ENCODE results near the gene RAD51B.

RAD51B gene

GRCh38 chr14:67949771-67950170 is 130.2 kb downstream of the RAD51B start:
- TF ChIP-seq, protein P1, sequence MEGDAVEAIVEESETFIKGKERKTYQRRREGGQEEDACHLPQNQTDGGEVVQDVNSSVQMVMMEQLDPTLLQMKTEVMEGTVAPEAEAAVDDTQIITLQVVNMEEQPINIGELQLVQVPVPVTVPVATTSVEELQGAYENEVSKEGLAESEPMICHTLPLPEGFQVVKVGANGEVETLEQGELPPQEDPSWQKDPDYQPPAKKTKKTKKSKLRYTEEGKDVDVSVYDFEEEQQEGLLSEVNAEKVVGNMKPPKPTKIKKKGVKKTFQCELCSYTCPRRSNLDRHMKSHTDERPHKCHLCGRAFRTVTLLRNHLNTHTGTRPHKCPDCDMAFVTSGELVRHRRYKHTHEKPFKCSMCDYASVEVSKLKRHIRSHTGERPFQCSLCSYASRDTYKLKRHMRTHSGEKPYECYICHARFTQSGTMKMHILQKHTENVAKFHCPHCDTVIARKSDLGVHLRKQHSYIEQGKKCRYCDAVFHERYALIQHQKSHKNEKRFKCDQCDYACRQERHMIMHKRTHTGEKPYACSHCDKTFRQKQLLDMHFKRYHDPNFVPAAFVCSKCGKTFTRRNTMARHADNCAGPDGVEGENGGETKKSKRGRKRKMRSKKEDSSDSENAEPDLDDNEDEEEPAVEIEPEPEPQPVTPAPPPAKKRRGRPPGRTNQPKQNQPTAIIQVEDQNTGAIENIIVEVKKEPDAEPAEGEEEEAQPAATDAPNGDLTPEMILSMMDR (IDR thresholded peaks at IDR 0.05; ENCODE audit: low read depth, low read length), result no peak
- H3K4me3 ChIP-seq (ENCODE audit: low read depth, low read length), result no peak overlapping the region

- H3K4me3 ChIP-seq (ENCODE audit: low read depth, low read length), result no peak overlapping the region
- TF ChIP-seq, protein P1 (IDR thresholded peaks at IDR 0.05; ENCODE audit: low read depth, low read length), result no peak
Measured at GRCh38 chr14:67950386-67950785, 130.8 kb downstream of the RAD51B start.

GRCh38 chr14:67951529-67952135 is 132.1 kb downstream of the RAD51B start:
- TF ChIP-seq, protein P1 (IDR thresholded peaks at IDR 0.05; ENCODE audit: low read depth, low read length), result no peak

DNA sequence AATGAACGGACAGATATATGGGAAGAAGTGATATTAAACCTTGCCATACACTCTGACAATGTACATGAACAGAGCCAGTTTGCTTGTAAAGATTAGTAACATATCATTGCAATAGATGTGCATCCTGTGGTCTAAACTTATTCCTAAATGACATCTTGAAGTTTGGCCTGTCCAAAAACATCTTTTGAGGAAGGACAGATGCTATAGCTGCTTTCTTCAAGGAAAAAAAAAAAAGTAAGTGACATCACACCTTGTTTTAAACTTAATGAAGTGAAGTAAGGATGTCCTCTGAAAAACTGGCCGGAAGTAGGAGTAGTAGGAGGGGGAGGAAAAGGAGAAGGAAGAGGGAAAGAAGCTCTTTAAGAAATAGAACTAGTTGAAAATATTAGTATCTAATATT is 132.8 kb downstream of the RAD51B start:
- TF ChIP-seq, protein P1 (IDR thresholded peaks at IDR 0.05; ENCODE audit: low read depth, low read length), result no peak
- no peak overlapping the region for H3K4me3 ChIP-seq (ENCODE audit: low read depth, low read length)

More at GRCh38 chr14:67951529-67952135, 132.1 kb downstream of the RAD51B start:
- H3K4me3 ChIP-seq (ENCODE audit: low read depth, low read length), result no peak overlapping the region

DNA sequence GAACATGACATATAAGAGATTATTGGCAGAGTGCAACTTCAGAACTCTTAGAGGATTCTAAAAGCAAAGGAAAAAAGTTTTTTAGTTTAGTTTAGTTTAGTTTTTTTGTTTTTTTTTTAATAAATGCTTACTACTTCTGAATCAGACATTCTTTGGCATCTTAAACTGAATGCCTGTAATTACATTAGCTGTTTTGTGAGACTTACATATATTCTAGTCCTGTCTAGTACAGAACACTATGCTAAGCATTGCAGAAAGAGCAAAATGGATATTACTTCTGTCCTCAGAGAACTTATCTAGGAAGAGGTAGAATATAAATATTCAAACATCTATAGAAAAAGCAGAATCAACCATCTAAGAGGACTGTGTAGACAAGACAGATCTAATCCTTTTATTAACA is 133.2 kb downstream of the RAD51B start:
- TF ChIP-seq, protein P1 (IDR thresholded peaks at IDR 0.05; ENCODE audit: low read depth, low read length), result no peak
- H3K4me3 ChIP-seq (ENCODE audit: low read depth, low read length), result no peak overlapping the region

DNA sequence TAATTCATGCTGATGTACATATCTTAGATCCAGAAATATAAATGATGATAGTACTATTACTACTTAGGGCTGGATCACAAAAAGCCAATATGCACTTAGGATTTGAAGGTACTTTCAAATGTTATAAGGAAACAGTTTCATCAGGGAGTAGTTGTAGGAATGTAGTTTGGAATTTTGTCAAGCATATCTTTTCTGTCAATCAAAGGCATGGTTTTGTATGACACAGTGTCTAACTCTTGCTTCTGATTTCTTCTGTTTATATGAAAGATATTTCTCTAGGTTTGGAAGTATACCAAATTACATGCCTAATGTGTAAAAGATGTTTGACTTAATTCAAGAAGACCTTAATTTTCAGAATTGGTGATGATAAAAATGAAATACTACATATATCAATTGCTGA is 135.7 kb downstream of the RAD51B start:
- no peak overlapping the region for H3K4me3 ChIP-seq (ENCODE audit: low read depth, low read length)
- TF ChIP-seq, protein P1 (IDR thresholded peaks at IDR 0.05; ENCODE audit: low read depth, low read length), result no peak

GRCh38 chr14:67957946-67958345 is 138.4 kb downstream of the RAD51B start:
- TF ChIP-seq, protein P1 (IDR thresholded peaks at IDR 0.05; ENCODE audit: low read depth, low read length), result no peak
- no peak overlapping the region for H3K4me3 ChIP-seq (ENCODE audit: low read depth, low read length)
